Measurements from ENCODE around the gene ANGPT4.

- TF ChIP-seq CTCF (IDR thresholded peaks at IDR 0.05; ENCODE audit: low read depth, low read length) (no peak), POLR2A (IDR thresholded peaks at IDR 0.05; ENCODE audit: extremely low read depth, insufficient read length) (no peak)
These were observed 46.5 kb downstream of the ANGPT4 start for GRCh38 chr20:869606-870005.
